Activated T-helper 17 cell treated with anti-CD3 and anti-CD28 coated beads, Interleukin-2, amount 50 U/mL, for 72 hours (primary cell): Measurements from ENCODE around the gene CFAP298. TPM values are rescaled to one million over a fixed set of nuclear protein-coding genes. Genes with fewer than 3 reads are reported as not detected.
A peak's percentile ranks its signal among the peaks of the same experiment; 100 is the strongest.

ENCODE experiments used
- ATAC-seq: fragments of 150-1000 bp; cut with Tn5 transposase; replicated peaks from 2 replicates; pipeline ENCODE4 v1.10.0; 2021; ENCODE audit warnings: mild to moderate bottlenecking, moderate library complexity
- H3K27ac Mint-ChIP-seq: one replicate; pipeline ENCODE4 v1.8.0; 2022; ENCODE audit warnings: mixed read lengths
- H3K27me3 Mint-ChIP-seq: one replicate; pipeline ENCODE4 v1.8.0; 2022; ENCODE audit warnings: mixed read lengths
- H3K36me3 Mint-ChIP-seq: one replicate; pipeline ENCODE4 v1.8.0; 2022; ENCODE audit warnings: low read depth, mild to moderate bottlenecking, mixed read lengths
- H3K4me1 Mint-ChIP-seq: one replicate; pipeline ENCODE4 v1.8.0; 2022; ENCODE audit warnings: mixed read lengths
- H3K4me3 Mint-ChIP-seq: one replicate; pipeline ENCODE4 v1.8.0; 2022; ENCODE audit warnings: mild to moderate bottlenecking, mixed read lengths
- H3K9me3 Mint-ChIP-seq: one replicate; pipeline ENCODE4 v1.8.0; 2022; ENCODE audit warnings: mixed read lengths
- total RNA-seq, 2 donors: library from RNA; stranded (reverse); gene quantifications; one replicate each; pipeline ENCODE4 v1.2.3, GENCODE V29; 2022

Gene CFAP298
- total RNA-seq, 2 donors from 2014 or later = 19.9 to 40.2 TPM

- ATAC-seq = no peak
- H3K4me3 Mint-ChIP-seq = no peak within 1 kb of the TSS
Observed at GRCh38 chr21:32585042-32585710, 27.0 kb downstream of the CFAP298 start, which contains the start of gene TCP10L. Gene TCP10L, minus strand, starts transcription at chr21:32585523. Its CDS starts 1,219 bp downstream, at chr21:32584304.

GRCh38 chr21:32584472-32584871 is 27.7 kb downstream of the CFAP298 start:
- H3K9me3 Mint-ChIP-seq = no peaks in the 10 kb centered on the region
- no peak for ATAC-seq
- no peaks in the 10 kb centered on the region for H3K36me3 Mint-ChIP-seq
- H3K4me1 Mint-ChIP-seq = no peaks in the 10 kb centered on the region
- H3K27ac Mint-ChIP-seq = no peak overlapping the region
- H3K27me3 Mint-ChIP-seq = no peaks in the 10 kb centered on the region
- H3K4me3 Mint-ChIP-seq = no peak overlapping the region

More at GRCh38 chr21:32585042-32585710, 27.0 kb downstream of the CFAP298 start, which contains the start of gene TCP10L:
- Mint-ChIP-seq H3K27ac (no peak within 1 kb of the TSS), H3K4me1 (no peaks in the 10 kb centered on the region), H3K9me3 (no peaks in the 10 kb centered on the region), H3K36me3 (no peaks in the 10 kb centered on the region), H3K27me3 (no peaks in the 10 kb centered on the region)

GRCh38 chr21:32581732-32582131 is 30.4 kb downstream of the CFAP298 start:
- H3K4me1 Mint-ChIP-seq = peaks cover 4% of the 10 kb centered on the region
- H3K4me3 Mint-ChIP-seq = no peak overlapping the region
- H3K27me3 Mint-ChIP-seq = no peaks in the 10 kb centered on the region
- no peak overlapping the region for H3K27ac Mint-ChIP-seq
- ATAC-seq = no peak
- no peaks in the 10 kb centered on the region for H3K9me3 Mint-ChIP-seq
- no peaks in the 10 kb centered on the region for H3K36me3 Mint-ChIP-seq

- Mint-ChIP-seq H3K9me3 (no peaks in the 10 kb centered on the region), H3K4me1 (peaks cover 4% of the 10 kb centered on the region), H3K27me3 (no peaks in the 10 kb centered on the region), H3K27ac (no peak overlapping the region), H3K36me3 (no peaks in the 10 kb centered on the region), H3K4me3 (no peak overlapping the region)
- no peak for ATAC-seq
Observed at GRCh38 chr21:32580949-32581348, 31.2 kb downstream of the CFAP298 start.

- ATAC-seq = peak; percentile 56
- Mint-ChIP-seq H3K27me3 (no peaks in the 10 kb centered on the region), H3K4me1 (peaks cover 4% of the 10 kb centered on the region), H3K9me3 (no peaks in the 10 kb centered on the region), H3K27ac (no peak overlapping the region), H3K4me3 (no peak overlapping the region), H3K36me3 (no peaks in the 10 kb centered on the region)
Observed at GRCh38 chr21:32578107-32578691, 34.0 kb downstream of the CFAP298 start.

GRCh38 chr21:32576011-32576410 is 36.2 kb downstream of the CFAP298 start:
- Mint-ChIP-seq H3K27me3 (no peaks in the 10 kb centered on the region), H3K4me3 (no peak overlapping the region), H3K4me1 (peaks cover 6% of the 10 kb centered on the region), H3K27ac (no peak overlapping the region), H3K9me3 (no peaks in the 10 kb centered on the region), H3K36me3 (no peaks in the 10 kb centered on the region)
- ATAC-seq = no peak

GRCh38 chr21:32574946-32575925 is 36.9 kb downstream of the CFAP298 start:
- ATAC-seq = no peak
- no peak overlapping the region for H3K4me3 Mint-ChIP-seq
- H3K36me3 Mint-ChIP-seq = no peaks in the 10 kb centered on the region
- peaks cover 14% of the 10 kb centered on the region for H3K4me1 Mint-ChIP-seq
- H3K27me3 Mint-ChIP-seq = no peaks in the 10 kb centered on the region
- no peaks in the 10 kb centered on the region for H3K9me3 Mint-ChIP-seq
- H3K27ac Mint-ChIP-seq = no peak overlapping the region

GRCh38 chr21:32572574-32573420 is 39.4 kb downstream of the CFAP298 start:
- Mint-ChIP-seq H3K4me1 (peaks cover 20% of the 10 kb centered on the region), H3K9me3 (no peaks in the 10 kb centered on the region), H3K36me3 (no peaks in the 10 kb centered on the region), H3K4me3 (no peak overlapping the region), H3K27me3 (no peaks in the 10 kb centered on the region), H3K27ac (no peak overlapping the region)
- no peak for ATAC-seq

GRCh38 chr21:32570456-32570855 is 41.7 kb downstream of the CFAP298 start:
- Mint-ChIP-seq H3K27ac (peak overlapping the region; percentile 91), H3K36me3 (peaks cover 12% of the 10 kb centered on the region), H3K9me3 (no peaks in the 10 kb centered on the region), H3K4me3 (peak overlapping the region; percentile 84), H3K4me1 (peaks cover 16% of the 10 kb centered on the region), H3K27me3 (no peaks in the 10 kb centered on the region)
- peak; percentile 42 for ATAC-seq

- H3K4me3 Mint-ChIP-seq = peak overlapping the region; percentile 84
- H3K27ac Mint-ChIP-seq = peak overlapping the region; percentile 91
- peaks cover 16% of the 10 kb centered on the region for H3K36me3 Mint-ChIP-seq
- ATAC-seq = peak; percentile 90
- peaks cover 16% of the 10 kb centered on the region for H3K4me1 Mint-ChIP-seq
- no peaks in the 10 kb centered on the region for H3K27me3 Mint-ChIP-seq
- no peaks in the 10 kb centered on the region for H3K9me3 Mint-ChIP-seq
Observed at GRCh38 chr21:32569261-32570230, 42.6 kb downstream of the CFAP298 start.

GRCh38 chr21:32567626-32568025 is 44.6 kb downstream of the CFAP298 start:
- Mint-ChIP-seq H3K9me3 (no peaks in the 10 kb centered on the region), H3K27ac (no peak overlapping the region), H3K27me3 (no peaks in the 10 kb centered on the region), H3K4me3 (no peak overlapping the region), H3K4me1 (peaks cover 20% of the 10 kb centered on the region), H3K36me3 (peaks cover 17% of the 10 kb centered on the region)
- no peak for ATAC-seq

GRCh38 chr21:32566741-32567389 is 45.3 kb downstream of the CFAP298 start:
- Mint-ChIP-seq H3K4me3 (no peak overlapping the region), H3K4me1 (peaks cover 20% of the 10 kb centered on the region), H3K27ac (no peak overlapping the region), H3K9me3 (no peaks in the 10 kb centered on the region), H3K36me3 (peaks cover 17% of the 10 kb centered on the region), H3K27me3 (no peaks in the 10 kb centered on the region)
- no peak for ATAC-seq
